Tibial nerve (tissue), 3 donors: ENCODE results near the gene TERC.

Source experiments
- CTCF ChIP-seq, 5 experiments: fragments of 200-600 bp in 3 of 5; fragments of 450-650 bp in 2 of 5; sonication (generic) in 3 of 5; IDR thresholded peaks; one replicate each; pipeline ENCODE4 v1.5.1; 2016 to 2019; ENCODE audit warnings: antibody characterized with exemption in 5 of 5, mild to moderate bottlenecking in 3 of 5, moderate library complexity in 2 of 5
- POLR2A ChIP-seq, 2 donors: fragments of 450-650 bp; IDR thresholded peaks; one replicate each; pipeline ENCODE4 v1.6.1; 2017; ENCODE audit warnings: antibody characterized with exemption in 2 of 2, mild to moderate bottlenecking in 2 of 2, moderate library complexity in 2 of 2

DNA sequence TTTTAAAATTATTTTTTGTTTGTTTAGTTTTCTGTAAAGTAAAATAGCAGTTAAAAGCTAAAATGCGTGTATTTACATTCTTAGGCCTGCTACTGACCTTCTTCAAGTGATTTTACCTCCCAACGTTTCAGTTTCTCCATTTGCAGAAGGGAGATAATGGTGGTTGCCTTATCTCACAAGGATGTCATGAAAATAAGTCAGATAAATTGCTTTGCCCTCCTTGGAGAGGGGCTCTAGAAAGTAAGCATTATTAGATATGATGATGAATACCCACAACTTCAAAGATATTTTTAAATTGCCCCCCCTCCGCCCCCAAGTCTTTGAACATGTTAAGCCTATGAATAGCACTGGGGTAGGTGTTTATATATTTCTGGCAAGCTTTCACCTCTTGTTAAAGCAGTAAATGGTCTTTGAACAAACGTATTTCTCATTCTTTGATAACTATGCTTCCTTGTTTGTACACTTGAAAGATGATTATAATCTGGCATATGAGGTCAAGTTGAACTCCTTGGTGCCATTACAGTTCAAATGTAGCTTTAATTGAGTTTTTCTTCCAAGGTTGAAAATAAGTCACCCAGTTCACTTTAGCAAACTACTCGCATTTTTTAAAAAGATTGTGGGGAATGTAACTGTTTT, 6.4 kb downstream of the TERC start:
- TF ChIP-seq POLR2A (IDR thresholded peaks at IDR 0.05) (no peak), CTCF (IDR thresholded peaks at IDR 0.05) (no peak)
